ENCODE measurements around the gene ACTN1.

DNA sequence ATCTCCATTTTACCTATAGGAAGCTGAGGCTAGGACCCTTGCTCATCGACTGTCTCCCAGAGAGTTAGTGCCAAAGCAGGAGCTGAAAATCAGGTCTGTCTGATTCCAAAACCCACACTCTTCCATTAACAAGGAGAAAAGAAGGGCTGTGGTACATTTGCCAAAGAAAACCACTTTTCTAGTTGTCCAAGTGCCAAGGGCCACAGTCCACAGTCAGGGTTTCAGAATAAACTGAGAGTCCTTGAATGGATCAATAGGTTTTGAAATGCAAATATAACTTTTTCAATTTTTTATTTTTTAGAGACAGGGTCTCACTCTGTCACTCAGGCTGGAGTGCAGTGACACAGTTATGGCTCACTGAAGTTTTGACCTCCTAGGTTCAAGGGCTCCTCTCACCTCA lies 130.8 kb downstream of the ACTN1 start:
- TF ChIP-seq, protein P1, sequence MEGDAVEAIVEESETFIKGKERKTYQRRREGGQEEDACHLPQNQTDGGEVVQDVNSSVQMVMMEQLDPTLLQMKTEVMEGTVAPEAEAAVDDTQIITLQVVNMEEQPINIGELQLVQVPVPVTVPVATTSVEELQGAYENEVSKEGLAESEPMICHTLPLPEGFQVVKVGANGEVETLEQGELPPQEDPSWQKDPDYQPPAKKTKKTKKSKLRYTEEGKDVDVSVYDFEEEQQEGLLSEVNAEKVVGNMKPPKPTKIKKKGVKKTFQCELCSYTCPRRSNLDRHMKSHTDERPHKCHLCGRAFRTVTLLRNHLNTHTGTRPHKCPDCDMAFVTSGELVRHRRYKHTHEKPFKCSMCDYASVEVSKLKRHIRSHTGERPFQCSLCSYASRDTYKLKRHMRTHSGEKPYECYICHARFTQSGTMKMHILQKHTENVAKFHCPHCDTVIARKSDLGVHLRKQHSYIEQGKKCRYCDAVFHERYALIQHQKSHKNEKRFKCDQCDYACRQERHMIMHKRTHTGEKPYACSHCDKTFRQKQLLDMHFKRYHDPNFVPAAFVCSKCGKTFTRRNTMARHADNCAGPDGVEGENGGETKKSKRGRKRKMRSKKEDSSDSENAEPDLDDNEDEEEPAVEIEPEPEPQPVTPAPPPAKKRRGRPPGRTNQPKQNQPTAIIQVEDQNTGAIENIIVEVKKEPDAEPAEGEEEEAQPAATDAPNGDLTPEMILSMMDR (conservative IDR thresholded peaks at IDR 0.05; ENCODE audit: low read depth in 2 of 2): no peak
- TF ChIP-seq EZH2phosphoT487 (IDR thresholded peaks at IDR 0.05; ENCODE audit: unreplicated experiment) (no peak), POLR2AphosphoS5 (IDR thresholded peaks at IDR 0.05; ENCODE audit: low read depth) (no peak), ZNF114 (CRISPR knock-in tag; IDR thresholded peaks at IDR 0.05) (no peak), CREB1 (CRISPR knock-in tag; IDR thresholded peaks at IDR 0.05; ENCODE audit: low read depth) (no peak), JUNB (IDR thresholded peaks at IDR 0.05; ENCODE audit: unreplicated experiment) (no peak), EZH2 (IDR thresholded peaks at IDR 0.05; ENCODE audit: low read depth, unreplicated experiment) (no peak)
- TF ChIP-seq, protein P2, sequence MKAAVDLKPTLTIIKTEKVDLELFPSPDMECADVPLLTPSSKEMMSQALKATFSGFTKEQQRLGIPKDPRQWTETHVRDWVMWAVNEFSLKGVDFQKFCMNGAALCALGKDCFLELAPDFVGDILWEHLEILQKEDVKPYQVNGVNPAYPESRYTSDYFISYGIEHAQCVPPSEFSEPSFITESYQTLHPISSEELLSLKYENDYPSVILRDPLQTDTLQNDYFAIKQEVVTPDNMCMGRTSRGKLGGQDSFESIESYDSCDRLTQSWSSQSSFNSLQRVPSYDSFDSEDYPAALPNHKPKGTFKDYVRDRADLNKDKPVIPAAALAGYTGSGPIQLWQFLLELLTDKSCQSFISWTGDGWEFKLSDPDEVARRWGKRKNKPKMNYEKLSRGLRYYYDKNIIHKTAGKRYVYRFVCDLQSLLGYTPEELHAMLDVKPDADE (IDR thresholded peaks at IDR 0.05): no peak
